OCI-LY3 (cell line): ENCODE results near the gene SATB2.

Experiments
- H2AFZ ChIP-seq: fragments of 200-600, 300-600 bp; shearing (Covaris generic); 2 replicates; pipeline ENCODE4 v1.6.0; 2014; ENCODE audit warnings: antibody characterized with exemption, low read depth, low read length
- H3K27ac ChIP-seq: fragments of 200-600, 300-600 bp; sonication (generic); 2 replicates; pipeline ENCODE4 v1.5.1; 2014; ENCODE audit warnings: mild to moderate bottlenecking, low read length, moderate library complexity, mixed read lengths
- H3K27me3 ChIP-seq: fragments of 200-600, 300-600 bp; sonication (generic); 2 replicates; pipeline ENCODE4 v1.6.1; 2014; ENCODE audit warnings: low read depth, low read length, mixed read lengths
- H3K36me3 ChIP-seq: fragments of 200-600, 300-600 bp; sonication (generic); replicated peaks from 2 replicates; pipeline ENCODE3; 2014; ENCODE audit warnings: low read depth, low read length, mixed read lengths
- H3K4me1 ChIP-seq: fragments of 300-600, 200-600 bp; sonication (generic); 2 replicates; pipeline ENCODE4 v1.6.1; 2014; ENCODE audit warnings: low read length, mixed read lengths
- H3K4me2 ChIP-seq: fragments of 200-600, 300-600 bp; sonication (generic); 2 replicates; pipeline ENCODE4 v1.6.1; 2014; ENCODE audit warnings: low read length, mixed read lengths
- H3K4me3 ChIP-seq: fragments of 300-600, 200-600 bp; sonication (generic); 2 replicates; pipeline ENCODE4 v1.5.1; 2014; ENCODE audit warnings: antibody characterized with exemption, mild to moderate bottlenecking, low read length, moderate library complexity
- H3K79me2 ChIP-seq: fragments of 300-600, 200-600 bp; shearing (Covaris generic); 2 replicates; pipeline ENCODE4 v1.6.1; 2014; ENCODE audit warnings: mild to moderate bottlenecking, low read length, mixed read lengths
- H3K9ac ChIP-seq: fragments of 300-600, 200-600 bp; shearing (Covaris generic); 2 replicates; pipeline ENCODE4 v1.6.0; 2014; ENCODE audit warnings: mild to moderate bottlenecking, low read length, moderate library complexity
- H3K9me3 ChIP-seq: fragments of 200-600, 300-600 bp; shearing (Covaris generic); 2 replicates; pipeline ENCODE4 v1.6.1; 2014; ENCODE audit warnings: low read length, mixed read lengths; ENCODE audit not compliant: insufficient read depth
- H4K20me1 ChIP-seq: fragments of 200-600, 300-600 bp; sonication (generic); 2 replicates; pipeline ENCODE4 v1.6.1; 2016; ENCODE audit warnings: low read length, mixed read lengths; ENCODE audit not compliant: insufficient read depth
- EZH2phosphoT487 ChIP-seq: fragments of 200-600 bp; shearing (Covaris generic); IDR thresholded peaks from 2 replicates; pipeline ENCODE4 v1.6.1; 2018; ENCODE audit warnings: antibody characterized with exemption, mixed run types, low read depth
- TF ChIP-seq, protein P1 (sequence below): fragments of 200-600, 300-600 bp; sonication (generic); IDR thresholded peaks from 2 replicates; pipeline ENCODE4 v1.5.1; 2014; ENCODE audit warnings: antibody characterized with exemption, low read length, low read depth

Gene SATB2

DNA sequence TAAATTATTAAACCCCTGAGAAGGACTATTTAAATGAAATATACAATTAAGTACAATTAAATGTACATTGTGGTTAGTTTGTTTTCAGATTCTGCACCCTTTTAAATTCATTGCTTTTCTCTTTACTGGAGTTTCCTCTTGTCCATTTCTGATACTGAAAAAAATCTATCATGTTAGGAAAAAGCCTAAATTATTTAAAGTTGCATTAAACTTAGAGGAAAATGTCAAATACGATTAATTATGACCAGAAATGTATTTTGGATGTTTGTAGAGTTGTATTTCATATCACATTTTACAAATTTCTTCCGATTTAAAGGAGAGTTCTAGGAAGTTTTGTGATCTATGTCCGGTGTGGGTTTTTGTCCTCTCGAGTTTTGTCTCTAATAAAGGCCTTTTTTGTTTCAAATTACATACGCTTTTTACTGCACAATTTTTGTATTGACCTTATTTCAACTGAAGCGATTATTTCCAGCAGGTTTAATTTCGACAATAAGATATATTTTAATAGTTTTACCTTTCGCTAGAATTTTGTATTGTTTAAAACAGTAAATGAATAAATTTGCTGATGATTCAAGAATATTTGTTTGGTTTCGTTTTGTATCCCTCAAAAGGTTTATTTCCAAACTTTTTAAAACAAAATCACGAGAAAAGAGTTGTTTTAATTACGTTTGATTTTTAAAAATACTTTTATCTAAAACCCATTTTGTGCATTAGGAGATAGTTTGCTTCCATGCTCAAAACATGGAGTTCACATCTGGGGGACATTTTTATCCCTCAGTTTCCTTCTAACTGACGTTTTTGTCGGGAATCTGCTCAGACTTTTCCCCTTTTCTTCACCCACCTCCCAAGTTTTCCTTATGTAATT lies 3.3 kb upstream of the SATB2 start:
- Histone ChIP-seq H2AFZ (no peak overlapping the region), H3K4me3 (no peak overlapping the region), H3K27ac (no peak overlapping the region), H3K36me3 (no peaks in the 10 kb centered on the region), H3K4me2 (0 out of 2 replicates have a peak overlapping the region, but pooled peaks have one; percentile 69), H3K9ac (no peak overlapping the region), H4K20me1 (no peaks in the 10 kb centered on the region), H3K79me2 (no peaks in the 10 kb centered on the region), H3K27me3 (no peaks in the 10 kb centered on the region), H3K4me1 (0 out of 2 replicates have a peak, but pooled peaks cover 7% of the 10 kb centered on the region), H3K9me3 (no peaks in the 10 kb centered on the region)
- TF ChIP-seq, protein P1, sequence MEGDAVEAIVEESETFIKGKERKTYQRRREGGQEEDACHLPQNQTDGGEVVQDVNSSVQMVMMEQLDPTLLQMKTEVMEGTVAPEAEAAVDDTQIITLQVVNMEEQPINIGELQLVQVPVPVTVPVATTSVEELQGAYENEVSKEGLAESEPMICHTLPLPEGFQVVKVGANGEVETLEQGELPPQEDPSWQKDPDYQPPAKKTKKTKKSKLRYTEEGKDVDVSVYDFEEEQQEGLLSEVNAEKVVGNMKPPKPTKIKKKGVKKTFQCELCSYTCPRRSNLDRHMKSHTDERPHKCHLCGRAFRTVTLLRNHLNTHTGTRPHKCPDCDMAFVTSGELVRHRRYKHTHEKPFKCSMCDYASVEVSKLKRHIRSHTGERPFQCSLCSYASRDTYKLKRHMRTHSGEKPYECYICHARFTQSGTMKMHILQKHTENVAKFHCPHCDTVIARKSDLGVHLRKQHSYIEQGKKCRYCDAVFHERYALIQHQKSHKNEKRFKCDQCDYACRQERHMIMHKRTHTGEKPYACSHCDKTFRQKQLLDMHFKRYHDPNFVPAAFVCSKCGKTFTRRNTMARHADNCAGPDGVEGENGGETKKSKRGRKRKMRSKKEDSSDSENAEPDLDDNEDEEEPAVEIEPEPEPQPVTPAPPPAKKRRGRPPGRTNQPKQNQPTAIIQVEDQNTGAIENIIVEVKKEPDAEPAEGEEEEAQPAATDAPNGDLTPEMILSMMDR, result no peak
- no peak for TF ChIP-seq EZH2phosphoT487

DNA sequence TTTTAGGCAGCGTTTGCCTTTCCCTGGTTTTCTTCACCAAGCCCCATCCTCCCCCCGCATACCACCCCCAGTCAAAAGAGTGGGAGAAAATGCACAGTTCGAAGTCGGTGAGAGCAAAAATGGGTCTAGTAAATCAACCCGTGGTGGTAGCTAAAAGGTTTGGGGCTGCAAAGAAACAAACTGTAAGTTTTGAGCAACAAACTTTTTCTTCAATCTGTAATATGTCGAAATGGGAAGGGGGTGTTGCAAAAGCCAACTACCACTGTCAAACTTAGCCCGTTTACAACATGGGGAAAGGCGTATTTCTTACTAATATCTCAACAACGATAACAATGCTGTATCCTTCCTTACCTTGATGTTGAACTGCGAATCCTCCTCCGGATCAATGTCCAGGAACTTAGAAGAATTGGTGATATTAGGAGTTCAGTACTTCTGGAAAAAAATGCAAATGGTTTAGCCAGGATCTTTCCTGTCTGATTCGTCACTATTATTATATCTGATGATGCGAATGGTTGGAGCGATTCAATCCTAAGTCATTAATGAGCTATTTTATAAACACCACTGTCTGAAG lies 2.4 kb upstream of the SATB2 start:
- H4K20me1 ChIP-seq, result no peaks in the 10 kb centered on the region
- H3K9me3 ChIP-seq, result no peaks in the 10 kb centered on the region
- H3K79me2 ChIP-seq, result no peaks in the 10 kb centered on the region
- H3K4me2 ChIP-seq, result peak overlapping the region; percentile 69
- H2AFZ ChIP-seq, result peak overlapping the region; percentile 63
- peak overlapping the region; percentile 70 for H3K9ac ChIP-seq
- TF ChIP-seq, protein P1, result no peak
- TF ChIP-seq EZH2phosphoT487, result no peak
- peaks cover 10% of the 10 kb centered on the region; the same call in 1 of the 2 replicates for H3K4me1 ChIP-seq
- 0 out of 2 replicates have a peak, but pooled peaks cover 2% of the 10 kb centered on the region for H3K27me3 ChIP-seq
- H3K4me3 ChIP-seq, result peak overlapping the region; percentile 78
- no peaks in the 10 kb centered on the region for H3K36me3 ChIP-seq
- H3K27ac ChIP-seq, result no peak overlapping the region; the same call in 1 of the 2 replicates

DNA sequence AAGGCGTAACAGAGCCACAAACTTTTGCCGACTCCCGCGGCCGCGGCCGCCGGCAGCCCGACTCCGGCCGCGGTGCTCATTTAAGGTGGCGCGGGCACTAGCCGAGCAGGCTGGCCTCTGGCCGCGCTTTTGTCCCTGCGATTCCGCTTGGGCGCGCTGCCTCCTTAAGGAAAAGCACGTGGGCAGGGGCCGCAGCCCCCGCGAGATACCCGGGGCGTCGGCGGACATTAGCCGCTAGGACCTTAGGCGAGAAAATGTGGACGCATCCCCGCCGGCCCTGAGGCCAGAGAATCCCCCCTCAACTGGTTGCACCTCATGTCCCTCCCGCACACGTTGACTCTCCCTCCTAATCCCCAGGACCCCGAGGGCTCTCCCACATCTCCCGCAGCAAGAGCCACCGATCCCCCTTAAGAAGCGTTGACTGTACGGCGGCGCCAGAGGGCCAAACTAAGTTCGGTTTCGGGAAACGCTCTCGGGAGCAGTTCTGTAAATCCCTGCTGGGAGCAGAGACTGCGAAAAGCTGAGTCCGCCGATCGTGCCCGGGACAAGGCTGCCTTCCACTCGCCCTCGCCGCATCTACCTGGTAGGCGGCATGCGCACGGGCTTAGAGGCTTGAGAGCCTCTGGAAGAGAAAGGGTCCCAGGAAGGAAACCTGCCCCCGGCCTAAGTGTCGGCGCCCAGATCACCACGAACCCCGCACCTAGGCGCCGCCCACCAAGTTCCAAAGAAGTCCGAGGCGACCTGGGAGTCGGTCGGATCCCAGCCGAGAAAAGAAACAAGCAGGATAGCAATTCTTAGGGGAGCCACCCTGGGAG lies 1.8 kb upstream of the SATB2 start:
- no peaks in the 10 kb centered on the region for H4K20me1 ChIP-seq
- H3K9ac ChIP-seq, result peak overlapping the region; percentile 70
- H3K27me3 ChIP-seq, result 0 out of 2 replicates have a peak, but pooled peaks cover 6% of the 10 kb centered on the region
- H2AFZ ChIP-seq, result peak overlapping the region; percentile 63
- H3K4me3 ChIP-seq, result peak overlapping the region; percentile 78
- H3K79me2 ChIP-seq, result no peaks in the 10 kb centered on the region
- peak overlapping the region; percentile 50 for H3K27ac ChIP-seq
- H3K4me1 ChIP-seq, result peaks cover 10% of the 10 kb centered on the region; the same call in 1 of the 2 replicates
- no peaks in the 10 kb centered on the region for H3K9me3 ChIP-seq
- no peaks in the 10 kb centered on the region for H3K36me3 ChIP-seq
- TF ChIP-seq, protein P1, result 0 out of 2 replicates have a peak, but pooled peaks have one; percentile 1
- no peak for TF ChIP-seq EZH2phosphoT487
- peak overlapping the region; percentile 69 for H3K4me2 ChIP-seq
